Measurements from ENCODE around the gene MYRIP. TPM values are rescaled to one million over a fixed set of nuclear protein-coding genes. Genes with fewer than 3 reads are reported as not detected.
A peak's percentile ranks its signal among the peaks of the same experiment; 100 is the strongest.

The MYRIP gene
- total and polyA plus RNA-seq, 2 experiments from 2014 or later, result 1.5 to 1.8 TPM

DNA sequence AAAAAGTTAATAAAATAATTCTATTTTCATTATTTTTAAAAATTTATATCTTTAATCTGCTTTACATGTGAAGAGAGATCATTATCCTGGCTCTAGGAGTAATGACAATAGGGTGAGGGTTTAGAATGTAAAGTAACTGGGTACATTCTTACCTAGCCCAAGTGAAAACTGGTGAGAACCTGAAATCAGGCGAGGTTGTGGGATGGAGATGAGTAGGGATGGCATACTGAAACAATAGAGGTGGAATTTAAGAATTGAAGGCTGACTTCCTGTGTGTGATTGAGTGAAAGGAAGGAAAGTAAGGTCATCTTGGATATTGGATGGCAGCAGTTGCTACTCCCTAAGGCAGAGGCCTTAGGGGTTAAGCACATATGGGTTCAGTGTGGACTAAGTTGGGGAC, 82.7 kb downstream of the MYRIP start:
- Mint-ChIP-seq H3K9me3 (no peaks in the 10 kb centered on the region; the same call in 1 of the 3 replicates), H3K27me3 (ENCODE audit: insufficient read depth, low read depth, poor library complexity) (peaks cover 1% of the 10 kb centered on the region), H3K36me3 (ENCODE audit: low read depth) (no peaks in the 10 kb centered on the region), H3K4me3 (no peak overlapping the region), H3K27ac (peak overlapping the region; percentile 78), H3K4me1 (peaks cover 19% of the 10 kb centered on the region; the same call in 2 of the 3 replicates)
- H3K4me2 ChIP-seq, result no peak overlapping the region
- H3K79me2 ChIP-seq (replicated peaks; ENCODE audit: insufficient read depth), result no peaks in the 10 kb centered on the region
- H3K27ac ChIP-seq (ENCODE audit: low read depth), result no peak overlapping the region; the same call in 1 of the 2 replicates
- TF ChIP-seq EZH2phosphoT487 (IDR thresholded peaks at IDR 0.05; ENCODE audit: unreplicated experiment) (no peak), ZNF114 (CRISPR knock-in tag; IDR thresholded peaks at IDR 0.05) (no peak), POLR2AphosphoS5 (IDR thresholded peaks at IDR 0.05; ENCODE audit: low read depth) (no peak), NANOG (IDR thresholded peaks at IDR 0.05; ENCODE audit: borderline replicate concordance) (no peak), JUNB (IDR thresholded peaks at IDR 0.05; ENCODE audit: unreplicated experiment) (no peak)
- TF ChIP-seq, protein P1, sequence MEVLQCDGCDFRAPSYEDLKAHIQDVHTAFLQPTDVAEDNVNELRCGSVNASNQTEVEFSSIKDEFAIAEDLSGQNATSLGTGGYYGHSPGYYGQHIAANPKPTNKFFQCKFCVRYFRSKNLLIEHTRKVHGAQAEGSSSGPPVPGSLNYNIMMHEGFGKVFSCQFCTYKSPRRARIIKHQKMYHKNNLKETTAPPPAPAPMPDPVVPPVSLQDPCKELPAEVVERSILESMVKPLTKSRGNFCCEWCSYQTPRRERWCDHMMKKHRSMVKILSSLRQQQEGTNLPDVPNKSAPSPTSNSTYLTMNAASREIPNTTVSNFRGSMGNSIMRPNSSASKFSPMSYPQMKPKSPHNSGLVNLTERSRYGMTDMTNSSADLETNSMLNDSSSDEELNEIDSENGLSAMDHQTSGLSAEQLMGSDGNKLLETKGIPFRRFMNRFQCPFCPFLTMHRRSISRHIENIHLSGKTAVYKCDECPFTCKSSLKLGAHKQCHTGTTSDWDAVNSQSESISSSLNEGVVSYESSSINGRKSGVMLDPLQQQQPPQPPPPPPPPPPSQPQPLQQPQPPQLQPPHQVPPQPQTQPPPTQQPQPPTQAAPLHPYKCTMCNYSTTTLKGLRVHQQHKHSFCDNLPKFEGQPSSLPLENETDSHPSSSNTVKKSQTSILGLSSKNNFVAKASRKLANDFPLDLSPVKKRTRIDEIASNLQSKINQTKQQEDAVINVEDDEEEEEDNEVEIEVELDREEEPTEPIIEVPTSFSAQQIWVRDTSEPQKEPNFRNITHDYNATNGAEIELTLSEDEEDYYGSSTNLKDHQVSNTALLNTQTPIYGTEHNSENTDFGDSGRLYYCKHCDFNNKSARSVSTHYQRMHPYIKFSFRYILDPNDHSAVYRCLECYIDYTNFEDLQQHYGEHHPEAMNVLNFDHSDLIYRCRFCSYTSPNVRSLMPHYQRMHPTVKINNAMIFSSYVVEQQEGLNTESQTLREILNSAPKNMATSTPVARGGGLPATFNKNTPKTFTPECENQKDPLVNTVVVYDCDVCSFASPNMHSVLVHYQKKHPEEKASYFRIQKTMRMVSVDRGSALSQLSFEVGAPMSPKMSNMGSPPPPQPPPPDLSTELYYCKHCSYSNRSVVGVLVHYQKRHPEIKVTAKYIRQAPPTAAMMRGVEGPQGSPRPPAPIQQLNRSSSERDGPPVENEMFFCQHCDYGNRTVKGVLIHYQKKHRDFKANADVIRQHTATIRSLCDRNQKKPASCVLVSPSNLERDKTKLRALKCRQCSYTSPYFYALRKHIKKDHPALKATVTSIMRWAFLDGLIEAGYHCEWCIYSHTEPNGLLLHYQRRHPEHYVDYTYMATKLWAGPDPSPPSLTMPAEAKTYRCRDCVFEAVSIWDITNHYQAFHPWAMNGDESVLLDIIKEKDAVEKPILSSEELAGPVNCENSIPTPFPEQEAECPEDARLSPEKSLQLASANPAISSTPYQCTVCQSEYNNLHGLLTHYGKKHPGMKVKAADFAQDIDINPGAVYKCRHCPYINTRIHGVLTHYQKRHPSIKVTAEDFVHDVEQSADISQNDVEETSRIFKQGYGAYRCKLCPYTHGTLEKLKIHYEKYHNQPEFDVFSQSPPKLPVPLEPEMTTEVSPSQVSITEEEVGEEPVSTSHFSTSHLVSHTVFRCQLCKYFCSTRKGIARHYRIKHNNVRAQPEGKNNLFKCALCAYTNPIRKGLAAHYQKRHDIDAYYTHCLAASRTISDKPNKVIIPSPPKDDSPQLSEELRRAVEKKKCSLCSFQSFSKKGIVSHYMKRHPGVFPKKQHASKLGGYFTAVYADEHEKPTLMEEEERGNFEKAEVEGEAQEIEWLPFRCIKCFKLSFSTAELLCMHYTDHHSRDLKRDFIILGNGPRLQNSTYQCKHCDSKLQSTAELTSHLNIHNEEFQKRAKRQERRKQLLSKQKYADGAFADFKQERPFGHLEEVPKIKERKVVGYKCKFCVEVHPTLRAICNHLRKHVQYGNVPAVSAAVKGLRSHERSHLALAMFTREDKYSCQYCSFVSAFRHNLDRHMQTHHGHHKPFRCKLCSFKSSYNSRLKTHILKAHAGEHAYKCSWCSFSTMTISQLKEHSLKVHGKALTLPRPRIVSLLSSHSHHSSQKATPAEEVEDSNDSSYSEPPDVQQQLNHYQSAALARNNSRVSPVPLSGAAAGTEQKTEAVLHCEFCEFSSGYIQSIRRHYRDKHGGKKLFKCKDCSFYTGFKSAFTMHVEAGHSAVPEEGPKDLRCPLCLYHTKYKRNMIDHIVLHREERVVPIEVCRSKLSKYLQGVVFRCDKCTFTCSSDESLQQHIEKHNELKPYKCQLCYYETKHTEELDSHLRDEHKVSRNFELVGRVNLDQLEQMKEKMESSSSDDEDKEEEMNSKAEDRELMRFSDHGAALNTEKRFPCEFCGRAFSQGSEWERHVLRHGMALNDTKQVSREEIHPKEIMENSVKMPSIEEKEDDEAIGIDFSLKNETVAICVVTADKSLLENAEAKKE (CRISPR knock-in tag; IDR thresholded peaks at IDR 0.05), result peak; percentile 83
- TF ChIP-seq, protein P2, sequence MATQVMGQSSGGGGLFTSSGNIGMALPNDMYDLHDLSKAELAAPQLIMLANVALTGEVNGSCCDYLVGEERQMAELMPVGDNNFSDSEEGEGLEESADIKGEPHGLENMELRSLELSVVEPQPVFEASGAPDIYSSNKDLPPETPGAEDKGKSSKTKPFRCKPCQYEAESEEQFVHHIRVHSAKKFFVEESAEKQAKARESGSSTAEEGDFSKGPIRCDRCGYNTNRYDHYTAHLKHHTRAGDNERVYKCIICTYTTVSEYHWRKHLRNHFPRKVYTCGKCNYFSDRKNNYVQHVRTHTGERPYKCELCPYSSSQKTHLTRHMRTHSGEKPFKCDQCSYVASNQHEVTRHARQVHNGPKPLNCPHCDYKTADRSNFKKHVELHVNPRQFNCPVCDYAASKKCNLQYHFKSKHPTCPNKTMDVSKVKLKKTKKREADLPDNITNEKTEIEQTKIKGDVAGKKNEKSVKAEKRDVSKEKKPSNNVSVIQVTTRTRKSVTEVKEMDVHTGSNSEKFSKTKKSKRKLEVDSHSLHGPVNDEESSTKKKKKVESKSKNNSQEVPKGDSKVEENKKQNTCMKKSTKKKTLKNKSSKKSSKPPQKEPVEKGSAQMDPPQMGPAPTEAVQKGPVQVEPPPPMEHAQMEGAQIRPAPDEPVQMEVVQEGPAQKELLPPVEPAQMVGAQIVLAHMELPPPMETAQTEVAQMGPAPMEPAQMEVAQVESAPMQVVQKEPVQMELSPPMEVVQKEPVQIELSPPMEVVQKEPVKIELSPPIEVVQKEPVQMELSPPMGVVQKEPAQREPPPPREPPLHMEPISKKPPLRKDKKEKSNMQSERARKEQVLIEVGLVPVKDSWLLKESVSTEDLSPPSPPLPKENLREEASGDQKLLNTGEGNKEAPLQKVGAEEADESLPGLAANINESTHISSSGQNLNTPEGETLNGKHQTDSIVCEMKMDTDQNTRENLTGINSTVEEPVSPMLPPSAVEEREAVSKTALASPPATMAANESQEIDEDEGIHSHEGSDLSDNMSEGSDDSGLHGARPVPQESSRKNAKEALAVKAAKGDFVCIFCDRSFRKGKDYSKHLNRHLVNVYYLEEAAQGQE (IDR thresholded peaks at IDR 0.05; ENCODE audit: unreplicated experiment), result no peak
- ATAC-seq, result peak; percentile 72
- no peaks in the 10 kb centered on the region for H3F3A ChIP-seq (replicated peaks; ENCODE audit: low read depth)
- peaks cover 13% of the 10 kb centered on the region; the same call in 1 of the 2 replicates for H3K4me1 ChIP-seq (ENCODE audit: insufficient read depth)
- no peaks in the 10 kb centered on the region for H4K20me1 ChIP-seq (replicated peaks; ENCODE audit: insufficient read depth)
- no peak overlapping the region for H3K4me3 ChIP-seq
- H3K36me3 ChIP-seq (ENCODE audit: insufficient read depth), result no peaks in the 10 kb centered on the region
- no peaks in the 10 kb centered on the region for H3K27me3 ChIP-seq (ENCODE audit: insufficient read depth)
- no peaks in the 10 kb centered on the region for H3K9me2 ChIP-seq (ENCODE audit: insufficient read depth)
- DNase-seq (ENCODE audit: low spot score), result peak; percentile 73
- H2AFZ ChIP-seq, result no peak overlapping the region
